A549 (cell line): ENCODE data around the gene ZC3H18. TPM values are rescaled to one million over a fixed set of nuclear protein-coding genes. Genes with fewer than 3 reads are reported as not detected.

ENCODE experiments used
- ATAC-seq, 2 experiments: fragments of 200-7000 bp in 1 of 2; fragments of >200 bp in 1 of 2; cut with Nextera tagmentation in 1 of 2; cut with Tn5 transposase in 1 of 2; 3 replicates each; pipeline versions ENCODE4 v1.8.0 to v1.9.1; 2018 to 2020; ENCODE audit warnings: mild to moderate bottlenecking in 1 of 2, moderate library complexity in 1 of 2
- CTCF ChIA-PET: fragments of 300-600 bp; sonication (Branson Sonifier 250); formaldehyde crosslinking; extraction: SDS; loops from one replicate; lab custom pipeline; 2021; ENCODE audit warnings: antibody characterized with exemption, inconsistent platforms; lab: Yijun Ruan, JAX
- POLR2A ChIA-PET: fragments of 350-600 bp; formaldehyde crosslinking; extraction: SDS; loops from one replicate; lab custom pipeline; 2021; ENCODE audit warnings: antibody characterized with exemption, inconsistent platforms; lab: Yijun Ruan, JAX
- DNase-seq, 2 experiments: peaks; one replicate each; pipeline versions ENCODE4 v3.0.0 to v3.0.0-alpha.2; 2011 to 2016; ENCODE audit warnings: low read depth in 1 of 2, low spot score in 1 of 2
- FAIRE-seq: peaks from 2 replicates; lab custom pipeline; 2011; peaks lifted over from hg19 to GRCh38; lab: Jason Lieb, UNC
- H3K27ac ChIP-seq, 2 experiments: fragments of >200 bp; sonication (Bioruptor Twin); formaldehyde crosslinking; 3 replicates each; pipeline ENCODE4 v1.5.1; 2016 to 2017
- H3K4me1 ChIP-seq: fragments of >200 bp; sonication (Bioruptor Twin); formaldehyde crosslinking; 3 replicates; pipeline ENCODE4 v1.6.1; 2016
- H3K4me2 ChIP-seq: fragments of >200 bp; sonication (Bioruptor Twin); formaldehyde crosslinking; 3 replicates; pipeline ENCODE4 v1.6.1; 2016
- H3K4me3 ChIP-seq: fragments of >200 bp; sonication (Bioruptor Twin); formaldehyde crosslinking; 3 replicates; pipeline ENCODE4 v1.5.1; 2016
- H3K9me3 ChIP-seq: fragments of >200 bp; sonication (Bioruptor Twin); formaldehyde crosslinking; 3 replicates; pipeline ENCODE4 v1.6.1; 2016
- ATOH8 ChIP-seq: fragments of 250-450 bp; sonication (Bioruptor Pico); IDR thresholded peaks from 2 replicates; pipeline ENCODE4 v1.5.0; 2020; ENCODE audit warnings: low read depth, mild to moderate bottlenecking, moderate library complexity
- BCL3 ChIP-seq: fragments of >200 bp; sonication (Bioruptor Twin); formaldehyde crosslinking; IDR thresholded peaks from 3 replicates; pipeline ENCODE4 v1.6.1; 2016
- CBX2 ChIP-seq: fragments of 200-600 bp; sonication (generic); IDR thresholded peaks from 2 replicates; pipeline ENCODE4 v1.6.1; 2016; ENCODE audit warnings: low read depth, mild to moderate bottlenecking, borderline replicate concordance
- CBX8 ChIP-seq: fragments of 200-600 bp; sonication (generic); IDR thresholded peaks from 2 replicates; pipeline ENCODE4 v1.6.1; 2016
- CTCF ChIP-seq: fragments of >200 bp; sonication (Bioruptor Twin); formaldehyde crosslinking; IDR thresholded peaks from 3 replicates; pipeline ENCODE4 v1.5.1; 2016
- E2F6 ChIP-seq: IDR thresholded peaks from 2 replicates; pipeline ENCODE4 v1.6.1; 2012; ENCODE audit warnings: low read depth, borderline replicate concordance
- EHF ChIP-seq: fragments of 250-450 bp; sonication (Bioruptor Pico); IDR thresholded peaks from 2 replicates; pipeline ENCODE4 v1.5.0; 2020; ENCODE audit warnings: mild to moderate bottlenecking
- EHMT2 ChIP-seq: fragments of 200-600 bp; sonication (generic); IDR thresholded peaks from 2 replicates; pipeline ENCODE4 v1.6.1; 2016; ENCODE audit warnings: antibody characterized with exemption, low read depth, mild to moderate bottlenecking, moderate library complexity
- ELK1 ChIP-seq: fragments of 150-350 bp; IDR thresholded peaks from 2 replicates; pipeline ENCODE4 v1.6.1; 2014; ENCODE audit warnings: low read depth, mild to moderate bottlenecking, low read length
- FOSB ChIP-seq: fragments of 250-450 bp; sonication (Bioruptor Pico); IDR thresholded peaks from 2 replicates; pipeline ENCODE4 v1.5.0; 2020; ENCODE audit warnings: mild to moderate bottlenecking, moderate library complexity
- HDAC2 ChIP-seq: fragments of 200-600 bp; sonication (generic); IDR thresholded peaks from 2 replicates; pipeline ENCODE4 v1.6.1; 2016
- JUN ChIP-seq, 2 experiments: fragments of >200 bp; sonication (Bioruptor Twin); formaldehyde crosslinking; IDR thresholded peaks; 2 replicates in 1 of 2; 3 replicates in 1 of 2; pipeline ENCODE4 v1.6.1; 2016 to 2017
- JUNB ChIP-seq: fragments of >200 bp; sonication (Bioruptor Twin); formaldehyde crosslinking; IDR thresholded peaks from 2 replicates; pipeline ENCODE4 v1.6.1; 2016
- KDM5A ChIP-seq: fragments of 200-600 bp; sonication (generic); IDR thresholded peaks from 2 replicates; pipeline ENCODE4 v1.6.1; 2016; ENCODE audit warnings: antibody characterized with exemption, mild to moderate bottlenecking
- NFE2L2 ChIP-seq: fragments of 150-350 bp; conservative IDR thresholded peaks from 2 replicates; pipeline ENCODE4 v1.6.1; 2014; ENCODE audit warnings: low read length
- PBX3 ChIP-seq: IDR thresholded peaks from 2 replicates; pipeline ENCODE4 v1.6.1; 2012
- RCOR1 ChIP-seq: fragments of 150-350 bp; IDR thresholded peaks from 2 replicates; pipeline ENCODE4 v1.6.1; 2014; ENCODE audit warnings: antibody characterized with exemption, low read length, low read depth
- REST ChIP-seq: fragments of 200-600 bp; sonication (generic); IDR thresholded peaks from 2 replicates; pipeline ENCODE4 v1.6.1; 2016; ENCODE audit warnings: antibody characterized with exemption, mild to moderate bottlenecking, moderate library complexity
- TFCP2L1 ChIP-seq: fragments of 250-450 bp; sonication (Bioruptor Pico); IDR thresholded peaks from 2 replicates; pipeline ENCODE4 v1.5.0; 2021; ENCODE audit warnings: mild to moderate bottlenecking
- USF2 ChIP-seq: fragments of 450-650 bp; IDR thresholded peaks from 2 replicates; pipeline ENCODE4 v1.6.1; 2014; ENCODE audit warnings: antibody characterized with exemption
- ZSCAN20 ChIP-seq: fragments of 250-450 bp; sonication (Bioruptor Pico); IDR thresholded peaks from 2 replicates; pipeline ENCODE4 v1.8.0; 2022; ENCODE audit warnings: mild to moderate bottlenecking, moderate library complexity
- WGBS: methylation state at CpG from one replicate; pipeline ENCODE4 v1.1.6; 2017; ENCODE audit errors: missing lambda C conversion rate; 5-methylcytosine and 5-hydroxymethylcytosine counted together
- polyA plus RNA-seq, 4 experiments: library from polyadenylated mRNA; depleted of rRNA in 3 of 4; stranded (reverse); fragments of >200 nt; fragmentation: RNase III in 1 of 4; extraction: RNeasy Plus Mini Kit Qiagen cat#74134 plus additional on column Dnase treatment in 1 of 4; gene quantifications; 2 replicates in 3 of 4; 3 replicates in 1 of 4; pipeline ENCODE4 v1.2.3, GENCODE V29; 2011 to 2017

The ZC3H18 gene
- polyA plus RNA-seq, 2 of the 4 experiments (the other 2 are of a cell fraction), result 21.1 to 48.2 TPM

- 89% methylated on average over 5 of the region's 8 CpGs for WGBS
- POLR2A ChIA-PET, result no interaction called here
- no peak overlapping the region for H3K4me2 ChIP-seq
- H3K9me3 ChIP-seq, result no peaks in the 10 kb centered on the region
- H3K27ac ChIP-seq, result no peak overlapping the region
- H3K4me3 ChIP-seq, result no peak overlapping the region
- no peak for FAIRE-seq
- TF ChIP-seq EHMT2, result no peak
- TF ChIP-seq ZSCAN20 (CRISPR knock-in tag), result no peak
- ATAC-seq, result no peak
- peaks cover 21% of the 10 kb centered on the region for H3K4me1 ChIP-seq
- CTCF ChIA-PET, result interaction anchor here (1.1 kb wide), 1 partner anchor 18 kb away, joined by 3 read pairs; no protein-coding TSS in a partner anchor
- no peak for DNase-seq
These were observed 82.5 kb downstream of the ZC3H18 start for GRCh38 chr16:88652762-88653063.

GRCh38 chr16:88653101-88653500, 82.9 kb downstream of the ZC3H18 start:
- Histone ChIP-seq H3K4me1 (peaks cover 21% of the 10 kb centered on the region), H3K4me3 (no peak overlapping the region), H3K4me2 (no peak overlapping the region), H3K27ac (no peak overlapping the region), H3K9me3 (no peaks in the 10 kb centered on the region)
- TF ChIP-seq ZSCAN20 (CRISPR knock-in tag) (no peak), JUN (IDR thresholded peaks at IDR 0.05) (no peak), CBX8 (no peak), KDM5A (no peak)
- ATAC-seq (no peak), FAIRE-seq (no peak), DNase-seq (no peak)
- 86% methylated on average over 12 of the region's 13 CpGs for WGBS
- ChIA-PET POLR2A (no interaction called here), CTCF (interaction anchor here (1.0 to 1.1 kb wide), 3 partner anchors 18 to 68 kb away, joined by 3 read pairs; no protein-coding TSS in a partner anchor)

- Histone ChIP-seq H3K4me2 (no peak overlapping the region), H3K4me1 (peaks cover 21% of the 10 kb centered on the region), H3K4me3 (no peak overlapping the region), H3K27ac (no peak overlapping the region), H3K9me3 (no peaks in the 10 kb centered on the region)
- FAIRE-seq, result no peak
- no peak for ATAC-seq
- POLR2A ChIA-PET, result no interaction called here
- no peak for DNase-seq
- WGBS, result 82% methylated on average over 26 of the region's 32 CpGs
- CTCF ChIA-PET, result interaction anchor here (1.0 to 1.1 kb wide), 2 partner anchors 20 to 69 kb away, joined by 3 read pairs; no protein-coding TSS in a partner anchor
- TF ChIP-seq USF2 (no peak), JUN (IDR thresholded peaks at IDR 0.05) (no peak), E2F6 (no peak), HDAC2 (no peak), BCL3 (no peak), NFE2L2 (no peak), RCOR1 (no peak), ATOH8 (CRISPR knock-in tag) (no peak), JUNB (no peak), PBX3 (no peak), CBX8 (no peak), EHF (CRISPR knock-in tag) (no peak), FOSB (CRISPR knock-in tag) (no peak), CBX2 (no peak), ELK1 (no peak), CTCF (no peak), TFCP2L1 (CRISPR knock-in tag) (no peak), REST (no peak)
These were observed 83.6 kb downstream of the ZC3H18 start for GRCh38 chr16:88653596-88654362.
